ENCODE results near the gene LAMB3.

DNA sequence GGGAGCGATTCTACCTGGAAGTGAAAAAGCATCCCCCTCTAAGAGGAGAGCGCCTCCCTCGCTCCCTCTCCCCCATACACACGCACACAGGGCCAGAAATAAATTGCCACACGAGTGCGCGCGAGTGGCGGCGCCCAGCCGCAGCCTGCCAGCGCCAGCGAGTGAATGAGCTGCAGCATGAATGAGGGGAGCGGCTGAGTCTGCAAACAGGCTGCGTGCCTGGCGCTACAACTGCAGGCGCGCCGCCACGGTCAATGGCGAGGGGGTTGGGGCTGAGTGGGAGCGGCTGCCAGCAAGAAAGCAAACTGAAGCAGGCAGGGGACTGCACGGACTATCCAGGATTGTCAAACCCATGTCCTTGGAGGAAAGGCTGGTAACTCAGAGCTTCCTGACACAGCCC, 66.6 kb downstream of the LAMB3 start:
- TF ChIP-seq POLR2AphosphoS5 (IDR thresholded peaks at IDR 0.05) (no peak), CTCF (IDR thresholded peaks at IDR 0.05) (peak in 1 of 4 experiments; percentile 21)
